ENCODE results near the gene USP6NL. TPM values are rescaled to one million over a fixed set of nuclear protein-coding genes. Genes with fewer than 3 reads are reported as not detected.

USP6NL gene
- total and polyA plus RNA-seq, 10 of the 15 experiments (the other 5 are each of a cell fraction or from before 2014, with no cell fraction given): 4.0 to 27.7 (median 18.2) TPM

- no peak for TF ChIP-seq ELK1 (IDR thresholded peaks at IDR 0.05; ENCODE audit: low read depth, low read length)
- TF ChIP-seq RELB (IDR thresholded peaks at IDR 0.05; ENCODE audit: low read depth): peak; percentile 38; the same call in 1 of the 2 replicates
- no peak for TF ChIP-seq MEF2A (IDR thresholded peaks at IDR 0.05; ENCODE audit: insufficient read depth, low read depth, low read length)
- TF ChIP-seq RAD21 (IDR thresholded peaks at IDR 0.05; ENCODE audit: insufficient read depth, low read depth, low read length): no peak
- TF ChIP-seq ZSCAN29 (IDR thresholded peaks at IDR 0.05): no peak
- TF ChIP-seq ETV6 (conservative IDR thresholded peaks at IDR 0.05 in 1 of 2, IDR thresholded peaks at IDR 0.05 in 1 of 2; ENCODE audit: borderline replicate concordance in 1 of 2, low read depth in 1 of 2): 0 out of 4 replicates have a peak, but pooled peaks of 1 of the 2 experiments have one; percentile 23
- TF ChIP-seq IKZF1 (conservative IDR thresholded peaks at IDR 0.05): peak; percentile 62
- no peak for TF ChIP-seq MTA3 (IDR thresholded peaks at IDR 0.05; ENCODE audit: borderline replicate concordance, low read length)
- no peak for TF ChIP-seq CHD4 (IDR thresholded peaks at IDR 0.05)
- peak; percentile 26 for TF ChIP-seq MEF2B (IDR thresholded peaks at IDR 0.05; ENCODE audit: partially characterized antibody, poor library complexity, severe bottlenecking)
- no peak for TF ChIP-seq POLR2A (IDR thresholded peaks at IDR 0.05; ENCODE audit: low read depth, low read length)
- no peak for TF ChIP-seq ZNF384 (IDR thresholded peaks at IDR 0.05; ENCODE audit: borderline replicate concordance, low read depth, low read length)
- no peak for TF ChIP-seq GATAD2B (conservative IDR thresholded peaks at IDR 0.05; ENCODE audit: low read depth)
- TF ChIP-seq ATF2 (IDR thresholded peaks at IDR 0.05; ENCODE audit: low read length): peak; percentile 51; the same call in 1 of the 2 replicates
- TF ChIP-seq ZBTB4 (CRISPR knock-in tag; IDR thresholded peaks at IDR 0.05): no peak
- TF ChIP-seq IRF4 (IDR thresholded peaks at IDR 0.05; ENCODE audit: low read depth, low read length): peak; percentile 77
- no peak for TF ChIP-seq SUPT20H (IDR thresholded peaks at IDR 0.05; ENCODE audit: borderline replicate concordance, control insufficient read depth, low read depth, low read length)
- peak; percentile 68; the same call in 1 of the 2 replicates for TF ChIP-seq EED (IDR thresholded peaks at IDR 0.05; ENCODE audit: low read depth)
- peak; percentile 18 to 56; a peak in 2 of 4 replicates for TF ChIP-seq IKZF2 (IDR thresholded peaks at IDR 0.05)
- no peak for TF ChIP-seq ZZZ3 (IDR thresholded peaks at IDR 0.05; ENCODE audit: control insufficient read depth, insufficient read length, low read depth)
- peak; percentile 73 for TF ChIP-seq NFIC (IDR thresholded peaks at IDR 0.05; ENCODE audit: low read depth, low read length)
- TF ChIP-seq CREM (IDR thresholded peaks at IDR 0.05; ENCODE audit: low read depth): peak; percentile 45; the same call in 1 of the 2 replicates
Observed at GRCh38 chr10:11625019-11625735, 13.7 kb upstream of the USP6NL start (continued).

All from GM12878 (cell line).